ENCODE data around the gene DLX3. TPM values are rescaled to one million over a fixed set of nuclear protein-coding genes. Genes with fewer than 3 reads are reported as not detected.

DLX3 gene
- total RNA-seq, 1 experiment from 2014 or later, result 1.2 TPM

DNA sequence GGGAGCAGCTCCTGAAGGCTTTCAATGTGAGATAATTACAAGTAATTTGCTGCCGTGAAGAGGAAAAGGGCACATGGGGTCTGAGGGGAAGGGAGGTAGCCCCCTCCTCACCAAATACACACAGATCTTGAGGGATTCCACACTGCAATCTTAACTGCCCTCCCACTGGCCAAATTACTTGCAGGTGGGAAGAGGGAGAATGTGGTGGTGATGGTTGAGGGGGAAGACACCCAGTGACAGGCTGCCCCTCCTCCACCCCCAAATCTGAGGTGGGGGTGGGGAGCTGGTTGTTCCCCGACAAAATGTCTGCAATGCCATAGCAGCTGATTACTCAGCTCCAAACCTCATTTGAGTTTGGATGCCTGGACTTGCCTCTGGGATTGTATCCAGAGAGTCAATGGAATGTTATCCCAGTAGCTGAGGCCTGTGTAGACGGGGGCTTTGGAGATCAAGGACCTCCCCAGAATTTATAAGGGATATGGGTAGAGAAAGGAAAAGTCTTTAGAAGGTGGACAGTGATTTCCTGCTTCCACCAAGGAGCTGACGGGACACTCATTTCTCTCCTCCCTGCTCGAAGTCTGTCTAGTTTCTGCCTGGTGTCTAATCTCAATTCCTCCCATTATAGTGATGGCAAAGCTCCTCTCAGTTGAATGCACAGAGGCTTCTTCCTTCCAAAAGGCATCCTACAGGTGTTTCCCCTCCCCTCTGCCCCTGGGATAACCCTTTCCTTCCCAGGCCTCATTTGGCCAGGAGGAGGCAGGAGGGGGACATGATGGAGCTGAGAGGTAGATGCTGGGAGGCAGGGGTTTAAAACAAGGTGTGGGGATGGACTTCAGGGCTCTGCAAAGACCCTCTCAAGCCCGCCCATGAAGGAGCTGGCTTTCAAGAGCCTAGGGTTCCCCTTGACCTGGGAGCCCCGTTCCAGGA lies 17.3 kb downstream of the DLX3 start:
- Histone ChIP-seq H3K9me3 (ENCODE audit: insufficient read depth, low read depth) (no peaks in the 10 kb centered on the region), H3K4me3 (no peak overlapping the region), H3F3A (ENCODE audit: insufficient read depth, low read depth) (0 out of 2 replicates have a peak, but pooled peaks cover 4% of the 10 kb centered on the region), H3K9me2 (ENCODE audit: insufficient read depth) (no peaks in the 10 kb centered on the region), H3K27me3 (ENCODE audit: insufficient read depth, low read depth) (peaks cover 11% of the 10 kb centered on the region), H3K4me1 (replicated peaks; ENCODE audit: insufficient read depth) (peaks cover 10% of the 10 kb centered on the region; the same call in 1 of the 2 replicates), H2AFZ (no peak overlapping the region), H3K27ac (no peak overlapping the region), H3K36me3 (ENCODE audit: low read depth) (no peaks in the 10 kb centered on the region), H3K79me2 (ENCODE audit: low read depth) (no peaks in the 10 kb centered on the region), H4K20me1 (ENCODE audit: insufficient read depth) (no peaks in the 10 kb centered on the region), H3K4me2 (no peak overlapping the region)
- no peak for TF ChIP-seq CTCF (conservative IDR thresholded peaks at IDR 0.05)
- no peak for TF ChIP-seq EZH2 (IDR thresholded peaks at IDR 0.05; ENCODE audit: low read depth)
- DNase-seq, result no peak
- POLR2A ChIA-PET (ENCODE audit: unreplicated experiment), result interaction anchor here (0.6 kb wide), 1 partner anchor 14 kb away, joined by 5 read pairs; no protein-coding TSS in a partner anchor
- no TSS peak for BruUV-seq (replicated peaks)
- intact Hi-C loops (cut with micrococcal nuclease; ENCODE audit: unreplicated experiment), result no loop called here
- CTCF ChIA-PET, result no interaction called here

- no peak overlapping the region for H3K4me3 ChIP-seq
- H3K4me1 ChIP-seq (replicated peaks; ENCODE audit: insufficient read depth), result peaks cover 10% of the 10 kb centered on the region; the same call in 1 of the 2 replicates
- BruUV-seq (replicated peaks), result no TSS peak
- TF ChIP-seq EZH2 (IDR thresholded peaks at IDR 0.05; ENCODE audit: low read depth), result no peak
- TF ChIP-seq CTCF (conservative IDR thresholded peaks at IDR 0.05), result no peak
- H3K9me2 ChIP-seq (ENCODE audit: insufficient read depth), result no peaks in the 10 kb centered on the region
- H3K36me3 ChIP-seq (ENCODE audit: low read depth), result no peaks in the 10 kb centered on the region
- no peaks in the 10 kb centered on the region for H3K79me2 ChIP-seq (ENCODE audit: low read depth)
- H3K9me3 ChIP-seq (ENCODE audit: insufficient read depth, low read depth), result no peaks in the 10 kb centered on the region
- no peaks in the 10 kb centered on the region for H4K20me1 ChIP-seq (ENCODE audit: insufficient read depth)
- 0 out of 2 replicates have a peak, but pooled peaks cover 4% of the 10 kb centered on the region for H3F3A ChIP-seq (ENCODE audit: insufficient read depth, low read depth)
- intact Hi-C loops (cut with micrococcal nuclease; ENCODE audit: unreplicated experiment), result no loop called here
- ChIA-PET POLR2A (ENCODE audit: unreplicated experiment) (interaction anchor here (0.6 kb wide), 1 partner anchor 15 kb away, joined by 5 read pairs; no protein-coding TSS in a partner anchor), CTCF (no interaction called here)
- no peak overlapping the region for H3K27ac ChIP-seq
- H3K27me3 ChIP-seq (ENCODE audit: insufficient read depth, low read depth), result peaks cover 20% of the 10 kb centered on the region
- no peak for DNase-seq
- no peak overlapping the region for H3K4me2 ChIP-seq
- H2AFZ ChIP-seq, result no peak overlapping the region
Measured at GRCh38 chr17:49976828-49977202, 18.2 kb downstream of the DLX3 start.

GRCh38 chr17:49976163-49976827 lies 18.7 kb downstream of the DLX3 start:
- no peak overlapping the region for H3K4me3 ChIP-seq
- H2AFZ ChIP-seq, result no peak overlapping the region
- H3K27ac ChIP-seq, result no peak overlapping the region
- TF ChIP-seq CTCF (conservative IDR thresholded peaks at IDR 0.05) (no peak), EZH2 (IDR thresholded peaks at IDR 0.05; ENCODE audit: low read depth) (no peak)
- BruUV-seq (replicated peaks), result no TSS peak
- H3K9me3 ChIP-seq (ENCODE audit: insufficient read depth, low read depth), result no peaks in the 10 kb centered on the region
- ChIA-PET CTCF (no interaction called here), POLR2A (ENCODE audit: unreplicated experiment) (no interaction called here)
- no peaks in the 10 kb centered on the region for H3K79me2 ChIP-seq (ENCODE audit: low read depth)
- DNase-seq, result peak in 1 of 2 experiments; percentile 53
- H3K9me2 ChIP-seq (ENCODE audit: insufficient read depth), result no peaks in the 10 kb centered on the region
- intact Hi-C loops (cut with micrococcal nuclease; ENCODE audit: unreplicated experiment), result no loop called here
- H3F3A ChIP-seq (ENCODE audit: insufficient read depth, low read depth), result 0 out of 2 replicates have a peak, but pooled peaks cover 4% of the 10 kb centered on the region
- no peaks in the 10 kb centered on the region for H4K20me1 ChIP-seq (ENCODE audit: insufficient read depth)
- H3K4me1 ChIP-seq (replicated peaks; ENCODE audit: insufficient read depth), result peaks cover 10% of the 10 kb centered on the region; the same call in 1 of the 2 replicates
- H3K4me2 ChIP-seq, result no peak overlapping the region
- no peaks in the 10 kb centered on the region for H3K36me3 ChIP-seq (ENCODE audit: low read depth)
- H3K27me3 ChIP-seq (ENCODE audit: insufficient read depth, low read depth), result peaks cover 26% of the 10 kb centered on the region

Data from PC-9 (cell line).